OCI-LY3 (cell line): ENCODE results near the gene ADAMTS7.

Source experiments
- EZH2phosphoT487 ChIP-seq: fragments of 200-600 bp; shearing (Covaris generic); IDR thresholded peaks from 2 replicates; pipeline ENCODE4 v1.6.1; 2018; ENCODE audit warnings: antibody characterized with exemption, mixed run types, low read depth
- TF ChIP-seq, protein P1 (sequence below): fragments of 200-600, 300-600 bp; sonication (generic); IDR thresholded peaks from 2 replicates; pipeline ENCODE4 v1.5.1; 2014; ENCODE audit warnings: antibody characterized with exemption, low read length, low read depth

GRCh38 chr15:78761020-78761419, 50.2 kb downstream of the ADAMTS7 start:
- TF ChIP-seq, protein P1, sequence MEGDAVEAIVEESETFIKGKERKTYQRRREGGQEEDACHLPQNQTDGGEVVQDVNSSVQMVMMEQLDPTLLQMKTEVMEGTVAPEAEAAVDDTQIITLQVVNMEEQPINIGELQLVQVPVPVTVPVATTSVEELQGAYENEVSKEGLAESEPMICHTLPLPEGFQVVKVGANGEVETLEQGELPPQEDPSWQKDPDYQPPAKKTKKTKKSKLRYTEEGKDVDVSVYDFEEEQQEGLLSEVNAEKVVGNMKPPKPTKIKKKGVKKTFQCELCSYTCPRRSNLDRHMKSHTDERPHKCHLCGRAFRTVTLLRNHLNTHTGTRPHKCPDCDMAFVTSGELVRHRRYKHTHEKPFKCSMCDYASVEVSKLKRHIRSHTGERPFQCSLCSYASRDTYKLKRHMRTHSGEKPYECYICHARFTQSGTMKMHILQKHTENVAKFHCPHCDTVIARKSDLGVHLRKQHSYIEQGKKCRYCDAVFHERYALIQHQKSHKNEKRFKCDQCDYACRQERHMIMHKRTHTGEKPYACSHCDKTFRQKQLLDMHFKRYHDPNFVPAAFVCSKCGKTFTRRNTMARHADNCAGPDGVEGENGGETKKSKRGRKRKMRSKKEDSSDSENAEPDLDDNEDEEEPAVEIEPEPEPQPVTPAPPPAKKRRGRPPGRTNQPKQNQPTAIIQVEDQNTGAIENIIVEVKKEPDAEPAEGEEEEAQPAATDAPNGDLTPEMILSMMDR = no peak
- no peak for TF ChIP-seq EZH2phosphoT487
